HFFc6 (cell line): Measurements from ENCODE around the gene NFIA. TPM values are rescaled to one million over a fixed set of nuclear protein-coding genes. Genes with fewer than 3 reads are reported as not detected.

Source experiments
- DNase-seq: peaks from one replicate; pipeline ENCODE4 v3.0.0-alpha.2; 2018
- H3K27ac Mint-ChIP-seq: 2 replicates; pipeline ENCODE4 v1.8.0; 2020; ENCODE audit warnings: mild to moderate bottlenecking, mixed read lengths
- H3K27me3 Mint-ChIP-seq: 2 replicates; pipeline ENCODE4 v1.8.0; 2021; ENCODE audit warnings: mild to moderate bottlenecking, moderate library complexity, mixed read lengths; ENCODE audit not compliant: insufficient read depth
- H3K36me3 Mint-ChIP-seq: 2 replicates; pipeline ENCODE4 v1.8.0; 2021; ENCODE audit warnings: low read depth, mixed read lengths
- H3K4me1 Mint-ChIP-seq: 2 replicates; pipeline ENCODE4 v1.8.0; 2020; ENCODE audit warnings: low read depth, mixed read lengths
- H3K4me3 Mint-ChIP-seq: 2 replicates; pipeline ENCODE4 v1.8.0; 2020; ENCODE audit warnings: mild to moderate bottlenecking, moderate library complexity, mixed read lengths
- H3K9me3 Mint-ChIP-seq: 2 replicates; pipeline ENCODE4 v1.8.0; 2020; ENCODE audit warnings: mild to moderate bottlenecking, mixed read lengths
- total RNA-seq, 6 experiments: library from RNA; stranded (reverse); fragmentation: NEBNext Ultra II Directional; extraction: Animal tissue kit (Norgen Biotek cat#: 25700); gene quantifications; 2 replicates in 1 of 6; 3 replicates in 5 of 6; pipeline ENCODE4 v1.2.3, GENCODE V29; 2021
- TF ChIP-seq, protein P1 (sequence below): fragments of 200-600 bp; sonication (generic); IDR thresholded peaks from 2 replicates; pipeline ENCODE4 v1.5.0; 2021; ENCODE audit warnings: antibody characterized with exemption, mild to moderate bottlenecking

NFIA gene
- total RNA-seq, 6 experiments from 2014 or later: 8.5 to 11.3 (median 10.4) TPM

DNA sequence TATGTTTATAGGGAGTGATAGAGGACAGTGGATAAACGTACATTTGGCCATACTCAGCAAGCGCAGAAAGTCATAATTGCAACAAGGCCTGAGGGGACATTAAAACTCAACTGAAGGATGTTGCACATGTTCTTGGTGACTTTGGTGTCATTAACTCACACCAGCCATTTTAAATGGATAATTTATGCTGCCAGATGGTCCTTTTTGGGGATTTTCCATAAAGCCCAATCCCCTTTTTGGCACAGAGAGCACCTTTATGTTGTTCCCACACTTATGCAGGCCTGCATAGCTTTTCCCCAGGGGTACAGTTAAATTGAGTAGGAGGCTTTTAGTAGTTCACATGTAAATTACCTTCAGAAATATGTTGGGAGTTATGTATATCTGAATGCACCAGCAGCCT lies 279.6 kb downstream of the NFIA start:
- H3K27me3 Mint-ChIP-seq: no peaks in the 10 kb centered on the region
- TF ChIP-seq, protein P1, sequence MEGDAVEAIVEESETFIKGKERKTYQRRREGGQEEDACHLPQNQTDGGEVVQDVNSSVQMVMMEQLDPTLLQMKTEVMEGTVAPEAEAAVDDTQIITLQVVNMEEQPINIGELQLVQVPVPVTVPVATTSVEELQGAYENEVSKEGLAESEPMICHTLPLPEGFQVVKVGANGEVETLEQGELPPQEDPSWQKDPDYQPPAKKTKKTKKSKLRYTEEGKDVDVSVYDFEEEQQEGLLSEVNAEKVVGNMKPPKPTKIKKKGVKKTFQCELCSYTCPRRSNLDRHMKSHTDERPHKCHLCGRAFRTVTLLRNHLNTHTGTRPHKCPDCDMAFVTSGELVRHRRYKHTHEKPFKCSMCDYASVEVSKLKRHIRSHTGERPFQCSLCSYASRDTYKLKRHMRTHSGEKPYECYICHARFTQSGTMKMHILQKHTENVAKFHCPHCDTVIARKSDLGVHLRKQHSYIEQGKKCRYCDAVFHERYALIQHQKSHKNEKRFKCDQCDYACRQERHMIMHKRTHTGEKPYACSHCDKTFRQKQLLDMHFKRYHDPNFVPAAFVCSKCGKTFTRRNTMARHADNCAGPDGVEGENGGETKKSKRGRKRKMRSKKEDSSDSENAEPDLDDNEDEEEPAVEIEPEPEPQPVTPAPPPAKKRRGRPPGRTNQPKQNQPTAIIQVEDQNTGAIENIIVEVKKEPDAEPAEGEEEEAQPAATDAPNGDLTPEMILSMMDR: no peak
- no peak overlapping the region for H3K4me3 Mint-ChIP-seq
- peaks cover 6% of the 10 kb centered on the region for H3K4me1 Mint-ChIP-seq
- no peaks in the 10 kb centered on the region for H3K9me3 Mint-ChIP-seq
- DNase-seq: no peak
- H3K36me3 Mint-ChIP-seq: no peaks in the 10 kb centered on the region
- no peak overlapping the region for H3K27ac Mint-ChIP-seq

DNA sequence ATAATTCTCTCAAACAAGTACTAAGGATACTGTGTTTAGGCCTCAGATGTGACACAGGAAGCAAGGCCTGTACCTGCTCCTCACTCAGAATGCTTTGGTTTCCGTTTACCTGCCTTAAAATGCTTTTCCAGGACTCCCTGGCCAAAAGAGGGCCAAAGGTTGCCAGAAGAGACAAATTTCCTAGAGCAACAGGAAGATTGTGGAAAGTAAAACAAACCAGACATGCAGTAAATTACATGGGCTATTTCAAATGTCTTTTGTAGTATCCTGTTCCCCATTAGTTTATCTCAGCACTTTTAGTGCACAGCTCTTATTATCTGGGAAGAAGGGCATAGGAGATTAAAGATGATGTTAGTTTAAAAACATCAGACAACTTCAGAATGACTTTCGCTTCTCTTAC lies 280.0 kb downstream of the NFIA start:
- Mint-ChIP-seq H3K4me1 (peaks cover 2% of the 10 kb centered on the region; the same call in 1 of the 2 replicates), H3K27me3 (no peaks in the 10 kb centered on the region), H3K27ac (no peak overlapping the region), H3K9me3 (no peaks in the 10 kb centered on the region), H3K36me3 (no peaks in the 10 kb centered on the region), H3K4me3 (no peak overlapping the region)
- no peak for DNase-seq
- TF ChIP-seq, protein P1: no peak

DNA sequence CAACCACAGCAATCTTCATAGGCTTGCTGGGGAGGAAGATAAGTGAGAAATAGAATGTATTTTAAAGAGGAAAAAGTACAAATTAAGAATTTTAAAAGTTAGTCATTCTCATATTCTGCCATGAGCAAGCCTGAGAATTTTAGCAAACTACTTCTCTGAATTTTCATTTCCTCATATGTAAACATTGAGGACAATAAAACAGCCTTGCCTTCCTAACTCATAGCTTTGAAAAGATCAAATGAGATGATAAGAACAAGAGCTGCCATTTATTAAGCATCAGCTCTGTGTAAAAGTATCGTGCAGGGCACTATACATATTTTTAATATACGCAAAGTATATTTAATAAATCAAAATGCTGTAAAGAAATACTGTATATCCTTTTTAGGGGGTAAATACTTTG lies 286.0 kb downstream of the NFIA start:
- H3K4me3 Mint-ChIP-seq: no peak overlapping the region
- no peaks in the 10 kb centered on the region for H3K27me3 Mint-ChIP-seq
- H3K4me1 Mint-ChIP-seq: no peaks in the 10 kb centered on the region
- no peaks in the 10 kb centered on the region for H3K9me3 Mint-ChIP-seq
- no peak overlapping the region for H3K27ac Mint-ChIP-seq
- no peak for DNase-seq
- H3K36me3 Mint-ChIP-seq: no peaks in the 10 kb centered on the region
- TF ChIP-seq, protein P1: no peak

DNA sequence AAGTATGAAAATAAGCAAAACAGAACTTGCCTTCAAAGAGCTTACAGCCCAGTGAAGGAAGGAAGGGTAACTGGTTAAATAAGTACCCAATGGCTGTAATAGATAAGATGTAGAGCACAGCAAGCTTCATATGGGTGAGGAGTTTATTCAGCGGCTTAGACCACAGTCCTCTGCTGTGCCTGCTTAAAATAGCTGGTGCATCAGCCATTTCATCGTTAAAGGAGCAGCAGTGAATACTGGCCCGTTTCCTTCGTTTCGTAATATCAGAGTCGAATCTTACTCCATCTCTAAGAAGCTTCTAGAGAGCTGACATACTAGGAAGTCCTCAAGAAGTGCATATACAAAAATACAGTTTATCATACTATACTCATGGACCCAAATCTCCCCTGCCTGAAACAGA lies 286.5 kb downstream of the NFIA start:
- no peak overlapping the region for H3K4me3 Mint-ChIP-seq
- no peaks in the 10 kb centered on the region for H3K9me3 Mint-ChIP-seq
- no peaks in the 10 kb centered on the region for H3K36me3 Mint-ChIP-seq
- no peak for DNase-seq
- no peak overlapping the region for H3K27ac Mint-ChIP-seq
- no peaks in the 10 kb centered on the region for H3K27me3 Mint-ChIP-seq
- TF ChIP-seq, protein P1: no peak
- H3K4me1 Mint-ChIP-seq: no peaks in the 10 kb centered on the region

DNA sequence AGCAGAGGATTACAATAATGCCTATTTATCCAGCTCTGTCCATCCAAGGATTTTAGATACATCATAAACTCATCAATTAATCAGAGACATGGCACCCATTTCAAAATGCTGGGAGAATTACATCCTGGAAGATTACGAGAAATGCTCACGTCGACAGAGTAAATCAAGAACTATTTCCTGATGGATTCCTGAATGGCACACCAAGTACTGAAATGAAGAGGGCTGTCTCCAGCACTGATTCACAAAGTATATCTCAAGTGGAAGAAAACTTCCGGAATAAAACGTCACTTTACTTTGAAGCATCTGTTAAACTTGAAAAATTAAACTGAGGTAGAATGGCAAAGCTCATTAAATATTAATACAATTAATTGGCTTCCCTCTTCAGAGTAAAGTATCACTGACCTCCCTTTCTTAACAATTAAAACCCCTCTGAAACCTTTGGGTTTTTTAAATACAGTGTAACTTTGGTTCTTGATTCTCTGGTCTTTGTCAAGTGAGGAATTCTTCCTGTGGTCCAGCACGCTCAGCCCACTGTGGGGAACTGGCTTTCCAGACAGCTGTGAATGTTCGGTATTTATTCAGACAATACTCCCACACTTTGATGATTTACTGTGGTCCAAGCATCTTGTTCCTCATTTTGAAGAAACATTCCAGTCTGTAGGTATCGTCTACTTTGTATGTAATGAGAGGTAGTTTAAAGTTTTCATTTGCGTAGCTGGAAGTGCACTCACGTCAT lies 288.0 kb downstream of the NFIA start:
- no peak overlapping the region for H3K27ac Mint-ChIP-seq
- H3K4me1 Mint-ChIP-seq: no peaks in the 10 kb centered on the region
- TF ChIP-seq, protein P1: no peak
- no peak for DNase-seq
- H3K27me3 Mint-ChIP-seq: no peaks in the 10 kb centered on the region
- H3K9me3 Mint-ChIP-seq: no peaks in the 10 kb centered on the region
- H3K4me3 Mint-ChIP-seq: no peak overlapping the region
- H3K36me3 Mint-ChIP-seq: no peaks in the 10 kb centered on the region
